SIG-M5 (cell line): Measurements from ENCODE around the gene PVR.
"Not testable (repeated sequence)": the region's sequence is repeated elsewhere in the genome, so short reads cannot be mapped to it uniquely, and the experiment has no call there.

Source experiments
- DNase-seq: peaks from one replicate; lab custom pipeline; 2025; lab: John Stamatoyannopoulos, UW

Gene PVR, protein sequence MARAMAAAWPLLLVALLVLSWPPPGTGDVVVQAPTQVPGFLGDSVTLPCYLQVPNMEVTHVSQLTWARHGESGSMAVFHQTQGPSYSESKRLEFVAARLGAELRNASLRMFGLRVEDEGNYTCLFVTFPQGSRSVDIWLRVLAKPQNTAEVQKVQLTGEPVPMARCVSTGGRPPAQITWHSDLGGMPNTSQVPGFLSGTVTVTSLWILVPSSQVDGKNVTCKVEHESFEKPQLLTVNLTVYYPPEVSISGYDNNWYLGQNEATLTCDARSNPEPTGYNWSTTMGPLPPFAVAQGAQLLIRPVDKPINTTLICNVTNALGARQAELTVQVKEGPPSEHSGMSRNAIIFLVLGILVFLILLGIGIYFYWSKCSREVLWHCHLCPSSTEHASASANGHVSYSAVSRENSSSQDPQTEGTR

DNA sequence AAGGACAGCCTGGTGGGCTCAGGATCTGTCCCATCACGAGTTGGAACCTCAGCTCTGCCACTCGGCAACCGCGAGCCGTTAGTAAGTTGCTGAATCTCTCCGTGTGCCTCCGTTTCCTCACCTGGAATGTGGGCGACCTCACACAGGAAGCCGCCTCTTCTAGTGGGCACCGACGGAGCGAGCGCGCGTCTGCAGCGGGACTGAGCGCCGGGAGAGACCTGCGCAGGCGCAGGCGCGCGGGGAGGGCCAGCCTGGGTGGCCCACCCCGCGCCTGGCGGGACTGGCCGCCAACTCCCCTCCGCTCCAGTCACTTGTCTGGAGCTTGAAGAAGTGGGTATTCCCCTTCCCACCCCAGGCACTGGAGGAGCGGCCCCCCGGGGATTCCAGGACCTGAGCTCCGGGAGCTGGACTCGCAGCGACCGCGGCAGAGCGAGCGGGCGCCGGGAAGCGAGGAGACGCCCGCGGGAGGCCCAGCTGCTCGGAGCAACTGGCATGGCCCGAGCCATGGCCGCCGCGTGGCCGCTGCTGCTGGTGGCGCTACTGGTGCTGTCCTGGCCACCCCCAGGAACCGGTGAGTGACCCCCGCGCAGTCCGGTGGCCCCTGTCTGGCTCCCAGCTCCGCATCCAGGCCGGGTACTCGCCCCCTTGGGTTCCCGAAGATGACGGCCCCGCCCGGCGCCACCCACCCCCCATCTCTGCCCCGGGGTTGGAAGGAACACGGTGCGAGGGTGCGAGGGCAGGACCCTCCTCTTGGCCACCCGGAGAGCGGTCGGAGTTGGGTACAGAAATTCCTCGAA, at the start of gene PVR:
Gene PVR (plus strand): TSS at position 306 of the 797 bp plus-strand sequence. CDS start 187 bp downstream, at position 493.
- no peak for DNase-seq

GRCh38 chr19:44596428-44597130, 47.1 kb upstream of the PVR start:
- no peak for DNase-seq

GRCh38 chr19:44597131-44597491, 46.6 kb upstream of the PVR start:
- DNase-seq, result no peak

- no peak for DNase-seq
Measured at GRCh38 chr19:44598355-44598754, 45.4 kb upstream of the PVR start.

DNA sequence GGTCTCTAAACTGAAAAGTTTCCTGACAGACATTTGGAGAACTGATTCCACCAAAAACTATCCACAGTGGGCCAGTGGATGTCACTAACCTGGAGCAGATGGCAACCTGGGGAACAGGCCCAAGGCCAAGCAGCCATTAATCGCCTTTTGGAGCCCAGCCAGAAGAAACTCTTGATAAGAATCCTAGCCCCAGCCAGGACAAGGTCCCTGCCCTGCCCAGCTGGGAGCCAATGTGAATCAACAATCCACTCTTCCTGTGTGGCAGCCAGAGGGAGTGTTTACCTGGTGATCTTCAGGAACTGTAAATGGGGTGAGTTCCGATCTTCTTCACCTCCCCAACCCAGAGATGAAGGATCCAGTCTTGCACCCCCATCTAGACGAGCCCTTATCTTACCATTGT, 44.8 kb upstream of the PVR start:
- DNase-seq, result no peak

- DNase-seq, result no peak
Measured at GRCh38 chr19:44600466-44600865, 43.2 kb upstream of the PVR start.

- DNase-seq, result no peak
Measured at GRCh38 chr19:44602081-44602480, 41.6 kb upstream of the PVR start.

GRCh38 chr19:44603201-44603945, 40.3 kb upstream of the PVR start:
- DNase-seq, result no peak

GRCh38 chr19:44604241-44604640, 39.5 kb upstream of the PVR start:
- no peak for DNase-seq

GRCh38 chr19:44605547-44605946, 38.2 kb upstream of the PVR start:
- DNase-seq, result no peak

DNA sequence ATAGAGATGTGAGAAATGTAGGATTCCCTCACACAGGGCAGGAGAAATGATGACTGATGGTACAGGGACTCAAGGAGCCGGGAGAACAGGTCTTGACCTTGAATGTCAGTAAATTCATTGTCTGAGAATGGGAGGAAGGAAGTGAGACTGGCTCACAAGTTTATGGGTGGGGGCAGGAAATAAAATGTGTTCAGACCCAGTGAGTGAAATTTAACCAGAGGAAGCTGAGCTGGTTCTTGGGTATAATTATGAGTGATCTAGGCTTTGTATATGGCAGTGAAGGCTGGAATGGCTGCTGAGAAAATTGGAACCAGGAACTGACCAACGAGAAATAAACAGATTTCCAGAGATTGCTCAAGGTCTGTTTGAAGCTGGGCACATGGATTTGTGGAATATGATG, 36.7 kb upstream of the PVR start:
- DNase-seq, result no peak

DNA sequence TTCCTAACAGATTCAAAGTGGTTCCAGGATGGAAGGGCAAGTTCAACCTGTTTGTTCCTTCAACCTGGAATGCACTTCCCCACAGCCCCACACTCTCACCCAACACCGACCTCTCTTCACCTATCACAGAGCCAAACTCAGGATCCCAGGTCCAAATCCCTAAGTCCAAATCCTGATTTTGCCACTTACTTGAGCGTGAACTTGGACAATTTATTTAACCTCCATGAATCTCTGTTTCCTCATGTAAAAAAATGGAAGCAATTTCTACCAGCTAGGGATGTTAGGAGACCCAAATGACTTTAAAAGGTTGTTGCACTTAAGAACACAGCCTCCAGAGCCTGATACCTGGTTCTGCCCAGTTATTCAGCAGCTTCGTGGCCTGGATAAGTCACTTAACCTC, 35.8 kb upstream of the PVR start:
- no peak for DNase-seq

DNA sequence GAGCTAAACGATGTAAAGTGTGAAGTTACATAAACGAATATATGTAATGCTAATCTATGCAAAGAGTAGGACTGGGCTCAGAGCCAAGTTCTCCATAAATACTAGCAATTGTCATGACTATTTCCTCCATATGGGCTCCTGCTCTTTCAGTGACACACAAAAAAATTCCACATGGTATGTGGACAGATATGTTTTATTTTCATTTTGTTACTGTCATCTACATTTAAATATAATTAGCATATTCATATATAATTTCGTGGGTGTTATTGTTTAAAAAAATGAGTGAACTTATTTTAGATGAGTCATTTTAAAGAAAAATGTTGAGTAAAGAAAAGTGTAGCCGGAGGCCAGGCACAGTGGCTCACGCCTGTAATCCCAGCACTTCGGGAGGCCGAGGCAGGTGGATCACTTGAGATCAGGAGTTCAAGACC, 35.3 kb upstream of the PVR start:
- DNase-seq, result no peak

- DNase-seq, result no peak
Measured at GRCh38 chr19:44609219-44609618, 34.5 kb upstream of the PVR start.

DNA sequence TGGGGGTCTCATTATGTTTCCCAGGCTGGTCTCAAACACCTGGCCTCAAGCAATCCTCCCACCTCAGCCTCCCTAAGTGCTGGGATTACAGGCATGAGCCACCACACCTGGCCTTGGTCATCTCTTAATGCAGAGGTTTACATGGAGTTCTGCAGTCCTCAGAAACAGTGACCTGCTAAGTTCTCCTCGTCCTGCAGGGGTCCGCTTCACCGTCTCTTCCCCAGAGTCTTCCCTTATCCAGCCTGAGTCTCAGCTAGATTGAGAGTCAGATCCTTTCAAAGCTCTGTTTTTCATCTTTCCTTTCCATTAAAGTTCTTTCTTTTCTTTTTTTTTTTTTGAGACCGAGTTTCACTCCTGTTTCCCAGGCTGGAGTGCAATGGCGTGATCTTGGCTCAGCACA, 33.2 kb upstream of the PVR start:
- DNase-seq, result not testable (repeated sequence)

GRCh38 chr19:44611812-44612295, 31.9 kb upstream of the PVR start:
- no peak for DNase-seq

- no peak for DNase-seq
Measured at GRCh38 chr19:44613295-44614178, 30.2 kb upstream of the PVR start, which contains the start of gene IGSF23. IGSF23 (plus strand) TSS chr19:44613563; CDS start chr19:44613646, 83 bp downstream.

GRCh38 chr19:44614313-44614712, 29.4 kb upstream of the PVR start:
- no peak for DNase-seq

DNA sequence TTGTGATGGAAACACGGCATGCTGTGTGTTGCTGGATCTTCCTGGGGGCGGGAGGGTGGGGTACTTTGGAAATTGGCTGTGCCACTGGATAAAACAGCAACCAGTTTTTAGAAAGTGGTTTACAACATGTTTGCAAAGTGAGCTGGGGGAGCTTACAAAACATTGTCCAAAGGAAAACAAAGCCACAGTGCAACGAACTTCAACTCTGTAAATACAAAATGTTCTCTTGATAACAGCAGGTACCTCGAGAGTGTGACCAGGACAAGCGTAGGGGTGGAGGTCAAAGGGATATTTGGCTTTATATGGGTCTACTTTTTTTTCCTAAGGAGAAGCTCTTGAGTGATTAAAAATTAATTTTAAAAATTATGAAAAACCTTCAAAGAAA, 27.9 kb upstream of the PVR start:
- no peak for DNase-seq

- no peak for DNase-seq
Measured at GRCh38 chr19:44617110-44617880, 26.4 kb upstream of the PVR start.
